ENCODE measurements around the gene MACROD2.

The MACROD2 gene

GRCh38 chr20:15205719-15206118 is 1210.4 kb downstream of the MACROD2 start:
- no peak for DNase-seq

GRCh38 chr20:15209537-15209936 is 1214.2 kb downstream of the MACROD2 start:
- no peak for DNase-seq

GRCh38 chr20:15214051-15214450 is 1218.7 kb downstream of the MACROD2 start:
- DNase-seq = no peak

DNA sequence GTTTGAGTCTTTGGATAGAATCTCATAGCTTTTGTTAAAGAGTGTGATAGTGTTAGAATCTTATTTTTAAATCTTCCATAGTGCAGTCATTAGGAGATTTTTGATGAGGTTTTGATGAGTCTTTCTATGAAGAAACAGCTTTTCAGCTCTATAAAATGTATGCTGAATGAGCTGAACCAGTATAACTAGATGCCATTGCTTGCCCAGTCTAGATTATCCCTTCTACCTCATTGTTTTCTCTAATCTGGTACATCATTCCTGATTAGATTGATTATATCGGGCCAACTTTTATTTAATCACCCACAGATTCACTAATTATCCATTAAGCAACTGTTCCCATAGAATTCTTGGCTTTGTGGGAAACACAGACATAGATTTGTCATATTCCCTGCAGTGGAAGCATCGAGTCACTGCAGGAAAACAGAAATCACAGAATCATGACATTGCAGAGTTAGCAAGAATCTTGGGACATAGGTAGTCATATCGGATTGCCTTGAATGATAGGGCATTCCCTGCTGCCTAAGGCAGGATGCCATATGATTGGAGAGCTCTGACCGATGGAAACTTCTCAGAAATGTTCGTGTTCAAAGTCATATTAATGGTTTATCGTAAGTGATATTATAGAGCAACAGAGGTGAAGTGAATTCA is 1224.8 kb downstream of the MACROD2 start:
- DNase-seq = no peak

DNA sequence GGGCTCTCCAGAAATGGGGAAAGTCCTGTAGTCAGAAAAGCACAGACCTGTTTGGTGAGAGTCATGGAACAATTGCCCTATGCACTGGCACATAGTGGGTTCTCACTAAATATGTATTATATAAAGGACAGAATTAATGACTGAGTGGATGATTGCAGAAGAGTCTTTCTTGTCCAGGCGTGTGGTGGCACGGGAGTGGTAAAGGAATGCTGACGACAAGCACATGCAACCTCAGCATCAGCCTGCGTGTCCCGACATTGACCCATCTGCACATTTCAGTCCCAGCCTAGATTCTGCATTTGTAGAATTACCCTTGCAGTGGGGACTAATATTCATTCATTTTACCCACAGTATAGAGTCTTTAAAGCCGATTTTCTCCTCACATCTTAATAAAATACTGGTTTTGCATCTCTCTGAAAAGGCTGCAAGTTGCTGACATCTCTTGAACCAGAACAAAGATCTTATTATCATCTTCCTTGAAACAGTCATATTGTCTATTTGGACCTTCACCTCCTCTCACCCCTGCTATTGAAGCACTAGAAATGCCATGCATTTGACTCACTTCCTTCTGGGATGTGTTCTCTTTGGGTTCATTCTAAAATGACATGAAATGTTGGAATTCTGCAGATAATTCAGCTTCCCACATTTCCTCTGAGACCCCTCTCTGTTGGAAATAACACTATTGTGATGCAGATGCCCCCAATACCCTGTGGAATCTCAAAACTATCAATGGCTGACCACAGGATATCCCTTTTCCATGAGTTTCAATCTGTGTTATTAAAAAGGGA is 1225.7 kb downstream of the MACROD2 start:
- DNase-seq = no peak

DNA sequence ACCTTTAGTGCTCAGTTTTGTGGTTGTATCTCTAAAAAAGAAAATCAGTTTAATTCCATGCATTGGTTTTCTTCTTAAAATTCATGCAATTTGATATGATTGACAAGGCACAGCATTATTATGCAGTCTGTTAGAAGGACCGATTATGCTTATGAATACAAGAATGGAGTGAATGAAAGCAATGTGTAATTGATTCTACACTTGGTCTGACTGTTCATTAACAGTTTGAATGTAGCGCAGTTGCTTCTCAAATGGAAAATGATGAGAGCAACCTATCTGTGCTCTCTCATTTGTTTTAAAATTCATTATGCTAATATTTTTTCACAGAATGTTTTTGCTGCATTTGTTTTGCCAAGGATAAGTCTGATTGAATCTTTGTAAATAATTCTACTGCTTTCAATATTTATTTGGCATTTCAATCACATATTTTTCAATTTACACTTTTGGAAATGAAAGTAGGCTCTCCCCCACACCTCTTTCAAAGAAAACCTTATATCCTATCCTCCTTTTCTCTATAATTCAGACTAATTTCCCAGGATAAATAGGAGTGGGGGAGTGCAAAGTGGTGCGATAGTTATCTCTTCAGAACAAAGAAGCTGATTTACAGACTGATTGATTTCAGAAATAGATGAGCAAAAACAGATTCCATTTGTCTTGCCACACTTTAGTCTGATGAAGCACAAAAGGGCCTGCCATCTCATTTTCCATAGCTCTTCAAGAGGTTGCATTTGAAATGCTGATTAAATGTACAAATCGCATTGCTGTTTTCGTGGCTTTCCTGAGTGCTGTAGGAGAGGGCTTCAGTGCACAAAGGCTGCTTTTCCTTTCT is 1227.4 kb downstream of the MACROD2 start:
- no peak for DNase-seq

- DNase-seq = no peak
Observed at GRCh38 chr20:15224199-15224598, 1228.9 kb downstream of the MACROD2 start.

GRCh38 chr20:15227102-15227501 is 1231.8 kb downstream of the MACROD2 start:
- DNase-seq = no peak

DNA sequence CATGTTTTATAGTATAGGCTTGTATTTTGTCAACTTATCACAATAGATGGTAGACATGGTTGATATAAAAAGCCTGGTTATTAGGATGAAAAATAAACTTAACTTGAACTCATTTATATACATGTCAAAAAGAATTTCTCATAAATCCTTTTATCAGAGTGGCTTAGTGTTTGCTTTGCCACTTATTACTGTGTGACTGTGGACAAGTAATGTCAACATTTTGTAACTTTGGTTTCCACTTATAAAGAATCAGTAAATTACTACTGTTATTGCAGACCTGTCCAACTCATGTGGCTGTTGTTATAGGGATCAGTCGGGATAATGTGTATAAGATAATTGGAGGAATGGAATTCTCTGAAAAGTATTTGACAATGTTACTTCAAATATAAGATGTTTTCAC is 1236.9 kb downstream of the MACROD2 start:
- no peak for DNase-seq

DNA sequence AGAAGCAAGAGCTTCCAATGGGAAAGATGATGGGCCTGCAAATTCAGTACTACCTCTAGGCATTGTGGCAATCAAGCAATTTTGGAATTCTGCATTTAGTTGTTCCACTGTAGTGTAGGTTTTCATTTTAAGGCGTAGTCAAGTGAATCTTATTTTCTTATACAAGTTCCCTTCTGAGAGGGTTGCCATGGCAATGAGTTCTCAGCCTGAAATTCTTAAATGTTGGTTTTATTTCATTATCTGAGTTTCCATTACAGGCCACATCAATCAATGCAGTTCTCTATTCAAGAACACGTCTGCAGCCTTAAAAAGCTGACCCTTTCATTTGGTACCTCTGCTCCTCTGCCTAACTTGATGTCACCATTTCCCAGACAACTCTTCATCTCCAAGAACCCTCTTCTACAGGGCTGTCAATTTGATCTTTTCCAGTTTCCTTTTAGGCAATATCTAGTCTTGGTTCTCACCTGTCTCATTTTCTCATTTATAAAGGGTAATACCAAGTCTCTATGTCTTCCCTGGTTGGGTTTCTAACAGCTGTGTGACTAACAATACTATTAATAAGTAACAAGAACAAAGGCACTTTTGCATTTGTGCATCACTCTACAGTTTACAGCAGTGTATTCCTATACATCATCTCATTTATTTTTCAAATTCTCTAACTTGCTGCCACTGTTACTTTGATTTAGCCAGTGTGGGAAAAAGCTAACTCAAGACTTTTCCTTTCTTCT is 1240.3 kb downstream of the MACROD2 start:
- DNase-seq = no peak

- DNase-seq = peak; percentile 6
Observed at GRCh38 chr20:15236812-15237211, 1241.5 kb downstream of the MACROD2 start.

GRCh38 chr20:15239542-15240206 is 1244.4 kb downstream of the MACROD2 start:
- no peak for DNase-seq

DNA sequence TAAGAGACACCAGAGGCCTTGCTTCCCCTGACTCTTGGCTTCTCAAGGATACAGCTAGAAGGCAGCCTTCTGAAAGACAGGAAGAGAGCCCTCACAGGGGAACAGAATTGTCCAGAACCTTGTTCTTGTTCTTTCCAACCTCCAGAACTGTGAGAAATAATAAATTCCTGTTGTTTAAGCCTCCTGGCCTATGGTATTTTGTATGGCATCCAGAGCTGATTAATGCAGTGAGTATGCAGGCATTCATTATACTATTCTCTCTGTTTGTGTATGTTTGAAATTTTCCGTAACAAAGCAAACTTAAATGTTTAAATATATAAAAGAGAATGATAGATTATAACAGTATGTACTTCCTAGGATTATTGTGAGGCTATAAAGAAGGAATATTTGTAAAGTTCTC is 1245.5 kb downstream of the MACROD2 start:
- DNase-seq = no peak

GRCh38 chr20:15241681-15242080 is 1246.4 kb downstream of the MACROD2 start:
- no peak for DNase-seq

- no peak for DNase-seq
Observed at GRCh38 chr20:15242773-15243172, 1247.5 kb downstream of the MACROD2 start.

DNA sequence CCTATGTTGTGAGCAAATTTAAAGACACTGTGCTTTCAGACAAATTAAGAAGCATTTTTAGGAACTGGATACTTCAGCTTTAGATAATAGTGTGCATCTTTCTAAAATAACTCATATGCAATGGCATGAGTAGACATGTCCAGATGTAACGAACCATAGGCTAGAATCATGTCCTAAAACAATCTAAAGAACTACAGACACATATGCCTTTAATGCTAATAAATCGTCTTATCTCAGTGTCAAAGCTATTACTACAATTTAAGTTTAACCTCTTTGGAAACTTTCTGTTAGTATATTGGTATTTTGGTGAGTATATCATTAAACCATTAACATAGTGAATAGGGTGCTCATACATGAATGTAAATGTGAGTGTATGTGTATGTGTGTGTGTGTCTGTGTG is 1250.6 kb downstream of the MACROD2 start:
- no peak for DNase-seq

GRCh38 chr20:15248618-15249395 is 1253.5 kb downstream of the MACROD2 start:
- DNase-seq = no peak

- DNase-seq = no peak
Observed at GRCh38 chr20:15251171-15251570, 1255.9 kb downstream of the MACROD2 start.

- no peak for DNase-seq
Observed at GRCh38 chr20:15252304-15252703, 1257.0 kb downstream of the MACROD2 start.

DNA sequence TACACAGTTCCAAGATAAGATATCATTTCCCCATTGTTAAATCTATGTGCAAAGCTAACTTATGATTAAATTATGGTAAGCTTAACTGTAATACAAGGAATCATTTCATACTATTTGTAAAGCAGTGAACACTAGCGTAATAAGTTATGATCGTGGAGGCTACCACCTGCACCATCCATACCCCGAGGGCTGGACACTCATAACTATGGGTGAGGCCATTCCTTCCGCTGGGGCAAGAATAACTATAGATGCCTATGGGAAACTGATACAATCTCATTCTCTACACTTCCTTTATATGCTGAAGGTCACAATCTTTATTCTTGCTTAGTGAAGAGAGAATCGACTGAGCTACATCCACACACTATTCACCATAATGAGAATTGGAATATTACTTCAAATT is 1258.1 kb downstream of the MACROD2 start:
- no peak for DNase-seq
